ENCODE results near the gene CHRNG.

Gene CHRNG

DNA sequence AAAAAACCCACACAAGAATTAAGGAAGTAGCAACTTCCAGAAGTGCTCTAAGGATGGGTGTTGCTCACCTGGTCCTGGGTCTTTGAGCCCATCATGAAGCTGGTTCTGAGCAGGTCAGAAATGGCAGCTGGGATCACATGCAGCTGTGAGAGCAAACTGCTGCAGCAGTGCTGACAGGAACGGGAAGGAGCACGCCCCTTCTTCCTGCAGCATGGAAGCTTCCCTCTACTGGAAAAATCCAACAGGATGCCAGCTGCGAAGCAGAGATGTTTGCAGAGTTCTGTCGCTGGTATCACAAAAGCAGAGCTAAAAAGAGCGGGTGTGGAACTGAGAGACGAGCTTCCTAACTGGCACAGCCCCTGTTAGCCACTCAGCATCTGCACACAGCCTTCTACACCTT is 44.7 kb downstream of the CHRNG start:
- ChIA-PET CTCF (interaction anchor here (1.2 kb wide), 1 partner anchor 9 kb away, joined by 4 read pairs; no protein-coding TSS in a partner anchor), POLR2A (no interaction called here)
- TF ChIP-seq, protein P1, sequence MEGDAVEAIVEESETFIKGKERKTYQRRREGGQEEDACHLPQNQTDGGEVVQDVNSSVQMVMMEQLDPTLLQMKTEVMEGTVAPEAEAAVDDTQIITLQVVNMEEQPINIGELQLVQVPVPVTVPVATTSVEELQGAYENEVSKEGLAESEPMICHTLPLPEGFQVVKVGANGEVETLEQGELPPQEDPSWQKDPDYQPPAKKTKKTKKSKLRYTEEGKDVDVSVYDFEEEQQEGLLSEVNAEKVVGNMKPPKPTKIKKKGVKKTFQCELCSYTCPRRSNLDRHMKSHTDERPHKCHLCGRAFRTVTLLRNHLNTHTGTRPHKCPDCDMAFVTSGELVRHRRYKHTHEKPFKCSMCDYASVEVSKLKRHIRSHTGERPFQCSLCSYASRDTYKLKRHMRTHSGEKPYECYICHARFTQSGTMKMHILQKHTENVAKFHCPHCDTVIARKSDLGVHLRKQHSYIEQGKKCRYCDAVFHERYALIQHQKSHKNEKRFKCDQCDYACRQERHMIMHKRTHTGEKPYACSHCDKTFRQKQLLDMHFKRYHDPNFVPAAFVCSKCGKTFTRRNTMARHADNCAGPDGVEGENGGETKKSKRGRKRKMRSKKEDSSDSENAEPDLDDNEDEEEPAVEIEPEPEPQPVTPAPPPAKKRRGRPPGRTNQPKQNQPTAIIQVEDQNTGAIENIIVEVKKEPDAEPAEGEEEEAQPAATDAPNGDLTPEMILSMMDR (IDR thresholded peaks at IDR 0.05; ENCODE audit: control extremely low read depth, extremely low read depth, low read depth, missing control alignments), result no peak
- no peak for DNase-seq (ENCODE audit: extremely low spot score)

DNA sequence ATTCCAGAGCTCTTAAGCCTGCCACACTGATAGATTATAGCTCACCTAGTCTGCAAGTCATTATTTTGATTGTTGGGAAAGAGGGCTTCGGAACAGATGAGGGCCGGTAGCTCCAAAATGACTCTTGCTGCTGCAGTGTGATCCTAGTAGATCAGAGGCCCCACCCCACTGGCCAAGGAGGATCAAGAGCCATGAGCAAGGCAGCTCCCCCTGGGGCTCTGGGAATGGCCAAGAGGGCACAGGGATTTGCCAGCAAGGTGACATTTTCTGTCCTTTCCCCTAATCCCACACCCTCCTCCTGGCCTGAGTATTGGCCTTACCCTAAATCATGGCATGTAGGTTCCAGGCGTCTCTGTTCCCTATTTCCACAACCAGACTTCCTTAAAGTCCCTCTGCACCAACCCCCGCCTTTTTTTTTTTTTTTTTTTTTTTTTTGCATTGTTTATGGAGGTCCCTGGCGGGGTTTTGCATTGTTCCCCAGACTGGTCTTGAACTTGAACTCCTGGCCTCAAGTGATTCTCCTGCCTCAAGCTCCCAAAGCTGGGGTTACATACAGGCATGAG is 47.5 kb downstream of the CHRNG start:
- CTCF ChIA-PET, result interaction anchor here (0.8 to 0.9 kb wide), 2 partner anchors 18 to 55 kb away, joined by 3 read pairs; no protein-coding TSS in a partner anchor
- POLR2A ChIA-PET, result no interaction called here
- TF ChIP-seq, protein P1 (IDR thresholded peaks at IDR 0.05; ENCODE audit: control extremely low read depth, extremely low read depth, low read depth, missing control alignments), result no peak
- DNase-seq (ENCODE audit: extremely low spot score), result no peak

DNA sequence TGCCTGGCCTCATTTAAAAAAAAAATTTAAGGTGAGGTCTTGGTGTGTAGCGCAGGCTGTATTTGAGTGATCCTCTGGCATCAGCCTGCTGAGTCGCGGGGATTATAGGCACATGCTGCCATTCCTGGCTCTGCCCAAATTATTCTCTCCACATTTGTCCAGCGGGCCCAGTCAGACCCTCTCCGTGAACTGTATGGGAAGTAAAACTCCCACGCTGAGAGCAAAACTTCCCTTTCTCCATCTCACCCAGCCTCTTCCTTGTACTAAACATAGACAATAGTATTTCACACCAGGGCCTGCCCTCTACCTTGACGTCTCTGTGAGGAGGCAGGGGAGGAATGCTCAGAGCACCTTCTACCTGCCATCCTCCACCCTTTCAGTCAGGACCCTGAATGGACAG is 48.0 kb downstream of the CHRNG start:
- CTCF ChIA-PET, result interaction anchor here (0.9 kb wide), 1 partner anchor 56 kb away, joined by 3 read pairs; no protein-coding TSS in a partner anchor
- no peak for DNase-seq (ENCODE audit: extremely low spot score)
- POLR2A ChIA-PET, result no interaction called here
- TF ChIP-seq, protein P1 (IDR thresholded peaks at IDR 0.05; ENCODE audit: control extremely low read depth, extremely low read depth, low read depth, missing control alignments), result no peak

DNA sequence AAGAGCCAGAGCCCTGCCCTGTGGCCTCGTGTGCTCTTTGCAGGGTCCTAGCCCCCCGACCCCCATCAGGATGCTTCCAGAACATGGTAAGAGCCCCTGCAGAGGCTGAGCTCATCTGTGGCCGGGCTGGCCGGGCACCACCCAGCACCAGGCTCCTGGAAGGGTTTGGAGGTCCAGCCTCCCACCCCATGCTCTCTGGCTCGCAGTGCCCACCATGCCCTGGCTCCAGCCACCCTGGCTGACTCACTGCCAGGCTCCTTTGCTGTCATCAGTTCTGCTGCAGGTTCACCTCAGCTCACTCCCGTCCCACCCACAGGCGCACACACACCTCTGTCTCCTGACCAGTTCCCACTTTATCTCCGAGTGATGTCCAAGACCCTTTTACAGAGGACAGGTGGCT is 48.5 kb downstream of the CHRNG start:
- ChIA-PET POLR2A (no interaction called here), CTCF (interaction anchor here (0.9 kb wide), 1 partner anchor 56 kb away, joined by 3 read pairs; no protein-coding TSS in a partner anchor)
- TF ChIP-seq, protein P1 (IDR thresholded peaks at IDR 0.05; ENCODE audit: control extremely low read depth, extremely low read depth, low read depth, missing control alignments), result no peak
- DNase-seq (ENCODE audit: extremely low spot score), result no peak

DNA sequence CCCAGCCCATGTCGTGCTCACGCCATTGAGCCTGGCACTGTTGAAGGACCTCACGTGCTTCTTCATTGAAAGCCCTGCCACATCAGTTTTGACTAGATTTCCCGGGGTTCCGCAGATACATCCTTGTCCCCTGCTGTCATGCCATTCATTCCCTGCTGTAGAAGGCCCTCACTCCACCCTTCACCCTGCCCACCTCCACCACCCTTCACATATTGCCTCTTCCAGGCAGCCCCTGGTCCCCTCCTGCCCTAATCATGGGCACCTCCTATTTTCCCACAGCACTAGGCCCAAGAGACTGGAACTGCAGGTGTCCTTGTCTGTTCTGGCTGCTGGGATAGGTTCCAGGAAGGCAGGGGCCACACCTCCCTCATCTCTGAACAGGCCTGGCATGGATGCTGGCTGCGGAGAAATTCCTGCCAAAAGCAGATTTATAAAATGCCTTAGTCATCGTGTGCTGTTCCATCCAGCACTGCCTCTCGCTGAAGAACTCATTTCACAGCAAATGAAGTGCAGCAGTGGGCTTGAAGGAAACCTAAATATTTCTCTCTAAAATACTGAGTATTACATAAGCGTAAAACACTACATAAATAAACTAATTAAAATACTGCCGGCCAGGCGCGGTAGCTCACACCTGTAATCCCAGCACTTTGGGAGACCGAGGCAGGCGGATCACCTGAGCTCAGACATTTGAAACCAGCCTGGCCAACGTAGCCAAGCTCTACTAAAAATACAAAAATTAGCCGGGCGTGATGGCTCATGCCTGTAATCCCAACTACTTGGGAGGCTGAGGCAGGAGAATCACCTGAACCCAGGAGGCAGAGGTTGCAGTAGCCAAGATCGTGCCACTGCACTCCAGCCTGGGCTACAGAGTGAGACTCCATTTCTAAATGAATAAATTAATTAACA is 49.4 kb downstream of the CHRNG start:
- CTCF ChIA-PET, result interaction anchor here (1.6 kb wide), 1 partner anchor 9 kb away, joined by 9 read pairs; no protein-coding TSS in a partner anchor
- no peak for DNase-seq (ENCODE audit: extremely low spot score)
- POLR2A ChIA-PET, result no interaction called here
- TF ChIP-seq, protein P1 (IDR thresholded peaks at IDR 0.05; ENCODE audit: control extremely low read depth, extremely low read depth, low read depth, missing control alignments), result no peak

DNA sequence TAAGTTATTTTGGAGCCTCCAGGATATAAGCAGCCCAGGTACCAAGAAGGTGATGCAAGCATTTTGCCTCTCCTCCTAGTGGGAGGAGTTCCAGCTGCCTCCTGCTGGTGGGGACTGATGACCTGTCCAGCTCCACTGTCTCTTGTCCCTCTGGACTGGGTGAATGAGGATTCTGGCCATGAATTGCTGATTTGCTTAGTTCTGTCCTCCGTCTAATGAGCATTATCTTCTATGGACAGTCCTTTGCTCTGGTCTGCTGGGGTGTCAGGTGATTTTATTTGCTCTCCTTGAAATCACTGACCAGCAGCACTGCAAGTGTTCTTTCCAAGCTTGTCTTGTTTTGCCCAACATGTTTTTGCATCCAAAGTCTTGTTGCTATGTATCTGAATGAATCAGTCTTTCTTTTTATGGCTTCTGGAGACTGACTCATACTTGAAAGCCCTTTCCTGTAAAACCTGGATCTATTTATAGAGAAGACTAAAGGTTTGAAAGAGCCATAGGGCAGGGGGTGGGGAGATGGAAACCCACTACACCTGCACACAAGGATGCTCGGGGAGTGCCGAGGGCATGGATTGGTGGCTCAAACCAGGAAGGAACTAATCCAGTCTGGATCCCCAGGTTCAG is 53.4 kb downstream of the CHRNG start:
- ChIA-PET CTCF (interaction anchor here (1.1 kb wide), 1 partner anchor 19 kb away, joined by 3 read pairs; no protein-coding TSS in a partner anchor), POLR2A (no interaction called here)
- TF ChIP-seq, protein P1 (IDR thresholded peaks at IDR 0.05; ENCODE audit: control extremely low read depth, extremely low read depth, low read depth, missing control alignments), result no peak

More for the DNA sequence above, 53.4 kb downstream of the CHRNG start:
- no peak for DNase-seq (ENCODE audit: extremely low spot score)

All from GM10248 (cell line).